VCaP (cell line): ENCODE data around the gene ROR2.

Experiments
- H3K27ac ChIP-seq: fragments of 450-650 bp; 2 replicates; pipeline ENCODE4 v1.5.1; 2017
- CTCF ChIP-seq: fragments of 450-650 bp; conservative IDR thresholded peaks from 2 replicates; pipeline ENCODE4 v1.5.1; 2017; ENCODE audit warnings: mild to moderate bottlenecking, moderate library complexity

Gene ROR2

GRCh38 chr9:91903126-91903911 is 46.7 kb downstream of the ROR2 start:
- TF ChIP-seq CTCF = no peak
- H3K27ac ChIP-seq = no peak overlapping the region

- TF ChIP-seq CTCF = no peak
- H3K27ac ChIP-seq = no peak overlapping the region
Measured at GRCh38 chr9:91902475-91903125, 47.4 kb downstream of the ROR2 start.

- H3K27ac ChIP-seq = no peak overlapping the region
- TF ChIP-seq CTCF = no peak
Measured at GRCh38 chr9:91900797-91901177, 49.2 kb downstream of the ROR2 start.

- TF ChIP-seq CTCF = no peak
- H3K27ac ChIP-seq = 0 out of 2 replicates have a peak overlapping the region, but pooled peaks have one; percentile 7
Measured at GRCh38 chr9:91900055-91900796, 49.8 kb downstream of the ROR2 start.

- no peak overlapping the region; the same call in 1 of the 2 replicates for H3K27ac ChIP-seq
- TF ChIP-seq CTCF = no peak
Measured at GRCh38 chr9:91899594-91899993, 50.4 kb downstream of the ROR2 start.

GRCh38 chr9:91899219-91899563 is 50.8 kb downstream of the ROR2 start:
- peak overlapping the region; percentile 36 for H3K27ac ChIP-seq
- no peak for TF ChIP-seq CTCF
